NCI-H1417 (cell line): Measurements from ENCODE around the gene MADD.

ENCODE experiments used
- DNase-seq, 3 experiments: peaks; one replicate each; lab custom pipeline; 2025; lab: John Stamatoyannopoulos, UW

The MADD gene

DNA sequence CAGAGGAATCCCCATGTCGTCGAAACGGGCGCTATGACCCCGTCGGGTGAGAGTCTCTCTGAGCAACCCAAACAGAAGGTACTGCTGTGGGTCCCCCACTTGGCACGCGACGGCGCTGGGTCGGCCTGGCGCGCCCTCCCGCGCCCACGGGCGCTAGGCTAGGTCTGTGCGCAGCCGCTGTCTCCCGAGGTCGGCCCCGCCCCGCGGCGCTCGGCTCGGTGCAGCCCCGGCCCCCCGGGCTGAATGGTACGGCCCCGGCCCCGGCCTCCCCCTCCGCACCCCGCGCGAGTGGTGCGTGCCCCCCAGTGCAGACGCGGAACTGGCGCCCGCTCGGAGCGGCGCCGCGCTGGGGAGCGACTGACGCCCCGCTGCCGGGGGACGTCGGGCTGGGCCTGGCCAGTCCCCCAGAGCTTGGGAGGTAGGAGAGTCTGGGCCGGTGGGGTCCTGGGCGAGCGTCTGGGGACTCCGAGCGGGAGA lies at the start of gene MADD:
Gene MADD (plus strand): TSS at position 305 of the 477 bp plus-strand sequence.
- peak; percentile 94 to 95 (median 94) for DNase-seq

DNA sequence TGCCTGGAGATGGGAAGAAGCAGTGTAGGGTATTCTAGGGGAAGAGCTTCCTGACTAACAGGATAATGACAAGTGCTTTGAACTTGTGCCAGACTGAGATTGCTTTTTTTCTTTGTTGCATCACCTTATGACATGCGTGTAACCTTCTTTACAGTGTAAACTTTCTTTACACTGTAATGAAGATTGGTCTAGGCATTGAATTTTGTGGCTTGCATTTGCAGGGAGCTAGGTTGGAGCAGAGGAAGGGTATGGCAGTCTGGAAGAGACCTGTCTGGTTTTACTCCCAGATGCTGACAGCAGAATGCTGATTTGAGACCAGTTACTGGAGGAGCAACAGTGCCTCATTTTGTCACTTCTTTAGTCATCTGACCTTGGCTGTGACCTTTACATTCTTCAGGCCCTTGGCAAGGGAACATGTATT lies 49.5 kb upstream of the MADD start:
- no peak for DNase-seq

DNA sequence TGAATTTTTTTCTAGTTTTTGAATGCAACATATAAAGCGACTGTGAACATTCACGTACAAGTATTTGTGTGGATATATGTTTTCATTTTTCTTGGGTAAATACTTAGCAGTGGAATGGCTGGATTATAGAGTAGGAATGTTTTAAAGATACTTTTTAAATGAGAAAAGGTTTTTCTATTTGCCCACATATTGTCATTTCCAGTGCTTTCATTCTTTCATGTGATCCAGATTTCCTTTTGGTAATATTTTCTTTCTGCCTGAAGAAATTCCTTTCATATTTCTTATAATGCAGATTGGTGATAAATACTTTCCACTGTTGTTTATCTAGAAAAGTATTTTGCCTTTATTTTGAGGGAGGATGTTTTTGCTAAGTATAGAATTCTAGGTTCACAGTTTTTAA lies 47.2 kb upstream of the MADD start:
- no peak for DNase-seq

DNA sequence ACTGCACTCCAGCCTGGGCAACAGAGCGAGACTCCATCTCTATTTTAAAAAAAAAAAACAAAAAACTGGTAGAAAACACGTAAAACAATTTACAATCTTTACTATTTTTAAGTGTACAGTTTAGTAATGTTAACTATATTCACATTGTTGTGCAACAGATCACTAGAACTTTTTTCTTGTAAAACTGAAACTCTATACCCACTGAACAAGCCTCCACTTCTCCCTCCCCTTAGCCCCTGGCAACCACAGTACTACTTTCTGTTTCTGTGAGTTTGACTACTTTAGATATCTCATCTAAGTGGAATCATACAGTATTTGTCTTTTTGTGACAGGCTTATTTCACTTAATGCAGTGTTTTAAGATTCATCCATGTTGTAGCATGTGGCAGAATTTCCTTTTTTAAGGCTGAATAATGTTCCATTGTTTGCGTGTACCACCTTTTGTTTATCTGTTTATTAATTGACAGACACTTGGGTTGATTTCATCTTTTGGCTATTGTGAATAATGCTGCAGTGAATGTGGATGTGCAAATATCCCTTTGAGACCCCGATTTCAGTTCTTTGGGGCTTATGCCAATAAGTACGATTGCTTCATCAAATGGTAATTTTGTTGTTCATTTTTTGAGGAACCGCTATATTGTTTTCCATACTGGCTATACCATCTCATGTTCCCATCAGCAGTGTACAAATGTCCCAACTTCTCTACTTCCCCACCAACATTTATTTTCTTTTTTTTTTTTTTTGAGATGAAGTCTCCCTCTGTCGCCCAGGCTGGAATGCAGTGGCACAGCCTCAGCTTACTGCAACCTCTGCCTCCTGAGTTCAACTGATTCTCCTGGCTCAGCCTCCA lies 44.2 kb upstream of the MADD start:
- DNase-seq: no peak

DNA sequence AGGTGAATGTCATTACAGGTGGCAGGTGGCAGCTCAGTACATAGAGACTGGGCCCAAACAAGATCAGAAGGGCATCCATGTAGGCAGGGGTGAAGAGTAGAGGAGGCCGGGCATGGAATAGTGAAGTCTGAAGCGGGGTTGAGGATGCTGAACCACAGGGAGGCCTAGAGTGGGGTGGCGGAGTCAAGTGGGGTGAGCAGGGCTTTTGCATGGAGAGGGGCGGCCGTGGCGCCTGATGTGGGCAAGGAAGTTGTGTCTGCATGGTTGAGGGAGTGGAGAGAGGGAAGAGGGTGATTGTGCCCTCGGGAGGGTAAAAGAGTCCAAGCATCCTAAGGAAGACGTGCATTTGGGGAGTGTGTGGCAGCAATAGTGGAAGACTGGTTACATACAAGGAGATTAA lies 40.8 kb upstream of the MADD start:
- no peak for DNase-seq

DNA sequence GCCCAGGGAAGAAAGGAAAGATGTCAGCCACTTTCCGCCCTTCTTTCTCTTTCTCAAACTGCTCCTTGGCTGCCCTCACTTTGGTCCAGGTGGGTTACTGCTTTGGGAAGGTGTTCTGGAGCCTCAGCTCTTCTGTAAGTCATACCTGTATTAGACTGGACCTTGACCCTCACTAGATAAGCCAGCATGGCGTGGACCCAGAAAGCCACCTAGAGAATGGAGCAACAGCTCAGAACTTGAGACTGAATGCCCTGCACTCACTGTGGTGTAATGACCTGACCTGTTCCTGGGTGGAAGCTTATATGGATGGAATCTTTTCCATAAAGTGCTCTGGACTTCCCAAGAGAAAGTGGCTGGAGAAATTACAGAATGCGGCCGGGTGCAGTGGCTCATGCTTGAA lies 36.9 kb upstream of the MADD start:
- no peak for DNase-seq

DNA sequence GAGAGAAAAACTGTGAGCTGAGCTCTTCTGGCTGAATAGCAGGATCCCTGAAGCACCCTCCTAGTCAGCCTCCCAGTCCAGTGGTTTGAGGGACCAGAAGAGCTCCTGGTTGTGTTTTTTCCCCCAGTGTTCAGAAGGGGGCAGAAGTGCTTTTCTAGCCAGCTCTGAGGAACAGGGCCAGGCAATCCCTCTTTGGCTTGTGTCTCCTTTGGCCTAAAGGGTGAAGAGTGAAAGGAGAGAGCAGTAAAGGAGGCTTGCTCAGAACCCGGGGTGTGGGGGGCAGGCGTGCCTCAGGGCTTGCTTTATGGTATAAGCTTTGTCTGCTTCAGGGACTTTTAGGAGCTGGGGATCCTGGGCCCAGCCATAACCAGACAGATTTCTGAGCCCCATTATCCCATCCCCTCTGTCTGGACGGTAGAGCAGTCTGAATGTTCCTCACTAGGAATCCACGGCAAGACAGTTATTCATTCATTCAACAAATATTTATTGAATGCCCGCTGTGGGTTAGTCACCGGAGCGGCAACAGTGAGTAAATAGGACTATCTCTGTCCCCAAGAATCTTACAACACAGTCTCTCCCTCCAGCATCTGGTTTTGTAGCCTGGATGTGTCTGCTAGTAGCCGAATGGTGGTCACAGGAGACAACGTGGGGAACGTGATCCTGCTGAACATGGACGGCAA lies 35.8 kb upstream of the MADD start:
- DNase-seq: no peak

DNA sequence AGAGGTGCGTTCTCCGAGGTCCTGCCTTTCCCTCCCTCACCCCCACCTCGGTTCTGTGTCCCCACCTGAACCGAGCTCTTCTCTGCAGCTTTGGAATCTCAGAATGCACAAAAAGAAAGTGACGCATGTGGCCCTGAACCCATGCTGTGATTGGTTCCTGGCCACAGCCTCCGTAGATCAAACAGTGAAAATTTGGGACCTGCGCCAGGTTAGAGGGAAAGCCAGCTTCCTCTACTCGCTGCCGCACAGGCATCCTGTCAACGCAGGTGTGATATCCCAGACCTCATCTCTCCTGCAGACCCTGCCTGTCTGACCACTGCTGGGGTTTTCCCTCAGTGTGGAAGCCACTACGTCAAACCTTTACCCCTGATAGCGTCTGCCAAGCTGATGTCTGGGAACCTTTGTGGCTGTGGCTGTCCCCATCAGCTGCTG lies 35.2 kb upstream of the MADD start:
- DNase-seq: no peak

DNA sequence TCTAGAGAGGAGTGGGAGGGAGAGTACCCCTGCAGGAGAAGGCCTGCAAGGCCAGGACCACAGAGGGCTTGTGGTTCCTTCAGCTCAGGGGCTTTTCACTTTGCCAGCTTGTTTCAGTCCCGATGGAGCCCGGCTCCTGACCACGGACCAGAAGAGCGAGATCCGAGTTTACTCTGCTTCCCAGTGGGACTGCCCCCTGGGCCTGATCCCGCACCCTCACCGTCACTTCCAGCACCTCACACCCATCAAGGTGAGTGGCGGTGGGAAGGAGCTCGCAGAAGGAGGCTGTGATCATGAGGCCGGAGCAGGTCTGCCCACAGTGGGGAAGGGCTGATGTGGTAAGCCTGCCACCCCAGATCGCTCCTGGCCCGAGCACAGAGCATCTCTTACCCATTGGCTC lies 34.8 kb upstream of the MADD start:
- no peak for DNase-seq

DNA sequence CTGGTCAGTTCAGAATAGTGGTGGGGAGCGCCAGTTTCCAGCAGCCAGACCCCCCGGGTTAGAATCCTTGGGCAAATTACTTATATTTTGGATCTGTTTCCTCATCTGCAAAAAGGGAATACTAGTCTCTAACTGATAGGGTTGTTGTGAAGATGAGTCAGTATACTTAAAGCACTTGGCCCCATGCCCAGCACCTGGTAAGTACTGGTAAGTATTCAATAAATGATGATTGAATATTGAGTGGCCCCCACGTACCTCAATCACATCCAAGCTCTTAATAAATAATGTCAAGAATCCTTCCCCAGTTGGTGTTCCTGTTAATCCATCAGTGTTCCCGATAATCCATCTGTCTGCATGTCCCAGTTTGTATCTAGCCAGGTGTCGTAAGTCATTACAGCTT lies 33.5 kb upstream of the MADD start:
- no peak for DNase-seq

DNA sequence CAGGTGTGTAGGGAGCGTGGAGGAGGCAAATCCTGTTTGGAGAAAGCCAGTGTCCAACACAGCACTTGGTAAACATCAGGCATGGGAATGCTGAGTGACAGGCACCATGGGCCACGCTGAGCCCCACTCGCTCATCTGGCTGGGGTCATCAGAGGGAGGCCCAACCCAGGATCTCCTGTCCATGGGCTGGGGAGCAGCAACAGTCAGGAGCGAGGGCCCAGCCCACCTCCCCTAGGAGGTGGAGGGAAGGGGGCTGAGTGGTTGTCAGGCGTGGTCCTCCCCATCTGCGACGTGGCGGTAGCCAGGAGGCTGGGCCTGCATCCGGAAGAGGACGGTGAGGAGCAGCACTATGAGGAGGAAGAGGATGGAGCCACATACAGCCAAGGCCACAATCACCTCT lies 30.1 kb upstream of the MADD start:
- DNase-seq: no peak

DNA sequence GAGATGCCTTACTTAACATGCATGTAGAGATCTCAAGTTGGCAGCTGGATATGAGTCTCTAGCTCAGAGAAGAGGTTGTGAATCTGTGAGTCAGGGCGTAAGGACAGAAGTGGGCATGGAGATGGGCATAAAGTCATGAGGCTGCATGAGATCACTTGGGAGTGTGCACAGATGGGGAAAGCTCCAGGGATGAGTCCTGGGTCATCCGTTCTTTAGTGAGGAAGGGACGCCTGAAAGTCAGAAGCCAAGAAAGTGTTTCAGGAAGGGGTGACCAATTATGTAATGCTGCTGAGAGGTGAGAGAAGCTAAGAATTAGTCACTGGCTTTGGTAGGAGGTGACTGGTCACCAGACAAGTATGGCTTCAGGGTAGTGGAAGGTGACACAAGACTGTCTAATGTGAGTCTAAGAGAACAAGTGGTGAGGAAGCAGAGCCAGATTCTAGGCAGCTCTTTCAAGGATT lies 28.1 kb upstream of the MADD start:
- no peak for DNase-seq

DNA sequence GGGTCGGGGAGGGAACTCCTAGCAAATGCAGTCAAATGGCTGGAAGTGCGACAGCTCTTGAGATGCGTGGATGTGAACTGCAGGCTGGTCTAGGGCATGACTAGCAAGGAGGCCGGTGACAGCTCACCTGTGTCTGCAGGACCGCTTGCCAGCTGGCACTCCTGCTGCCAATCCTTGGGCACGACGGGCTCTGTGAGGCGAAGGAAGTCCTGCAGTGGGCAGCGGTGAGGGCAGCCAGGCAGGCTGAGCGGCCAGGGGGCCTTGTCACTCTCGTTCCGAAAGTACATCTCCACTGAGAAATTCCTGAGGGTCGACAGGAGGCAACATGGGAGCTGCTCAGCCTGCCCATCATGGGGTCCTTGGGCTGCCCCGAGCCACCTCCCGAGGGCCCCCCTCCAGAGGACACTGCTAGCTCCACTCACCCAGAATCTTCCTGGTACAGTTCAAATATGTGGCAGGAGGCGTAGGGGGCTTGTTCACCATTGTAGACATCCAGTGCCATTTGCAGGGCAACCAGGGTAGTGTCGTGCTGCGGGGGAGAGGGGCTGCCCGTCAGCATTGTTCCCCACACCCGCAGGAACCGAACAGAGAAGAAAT lies 27.2 kb upstream of the MADD start:
- no peak for DNase-seq

DNA sequence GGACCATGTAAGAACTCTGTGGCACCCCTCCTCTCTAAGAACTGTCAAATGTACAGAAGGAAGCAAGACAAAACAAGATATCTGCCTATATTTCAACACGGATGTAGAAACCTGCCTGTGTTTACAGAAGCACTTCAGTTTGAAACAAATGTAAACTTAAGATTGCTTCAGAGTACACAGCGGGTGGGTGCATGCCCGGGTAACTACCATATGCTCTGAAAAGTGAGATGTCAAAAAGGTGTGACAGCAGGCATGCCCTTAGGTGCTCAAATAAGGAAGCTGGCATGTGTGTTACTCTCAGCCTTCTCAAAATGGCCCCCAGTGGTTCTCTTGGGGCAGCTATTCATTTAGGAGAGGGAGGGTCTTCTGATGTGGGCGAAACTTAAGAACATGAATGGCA lies 26.5 kb upstream of the MADD start:
- DNase-seq: no peak

DNA sequence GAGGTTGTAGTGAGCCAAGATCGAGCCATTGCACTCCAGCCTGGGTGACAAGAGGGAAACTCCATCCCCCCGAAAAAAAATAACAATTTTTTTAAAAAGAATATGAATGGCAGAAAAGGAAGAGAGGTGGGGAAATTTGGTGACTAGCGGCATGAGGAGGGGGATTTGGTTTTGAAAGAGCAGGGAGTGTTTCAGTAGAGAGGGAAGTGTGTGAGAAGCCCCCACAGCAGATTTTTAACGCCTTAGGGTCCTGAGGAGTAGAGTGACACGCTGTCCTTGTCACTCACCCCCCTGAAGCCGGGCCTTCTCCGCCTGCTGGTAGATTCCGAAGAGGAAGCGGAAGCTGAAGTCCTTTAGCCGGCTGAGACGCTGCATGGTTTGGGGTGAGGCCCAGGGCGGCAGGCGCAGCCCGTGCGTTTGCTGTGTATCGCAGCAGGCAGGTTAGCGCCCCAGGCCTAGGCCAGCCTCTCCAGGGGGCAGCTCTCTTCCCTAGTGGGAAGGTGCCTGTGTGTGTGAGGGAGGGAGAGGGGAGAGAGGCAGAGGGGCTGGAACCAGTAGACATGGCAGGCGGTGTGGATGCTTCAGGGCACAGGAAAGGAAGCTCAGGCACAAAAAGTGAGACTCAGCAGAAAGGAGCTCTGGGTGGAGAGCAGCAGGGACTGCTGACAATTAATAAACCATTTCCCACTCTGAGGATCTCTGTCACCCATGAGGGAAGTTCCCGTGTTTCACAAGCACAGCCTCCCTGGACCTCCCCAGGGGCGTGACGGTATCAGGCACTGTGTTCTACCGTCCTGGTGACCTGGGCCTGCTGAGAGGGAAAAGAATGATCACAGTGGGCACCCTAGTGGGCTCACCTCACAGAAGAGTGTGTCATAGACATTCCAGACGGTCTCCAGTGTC lies 25.2 kb upstream of the MADD start:
- DNase-seq: no peak

DNA sequence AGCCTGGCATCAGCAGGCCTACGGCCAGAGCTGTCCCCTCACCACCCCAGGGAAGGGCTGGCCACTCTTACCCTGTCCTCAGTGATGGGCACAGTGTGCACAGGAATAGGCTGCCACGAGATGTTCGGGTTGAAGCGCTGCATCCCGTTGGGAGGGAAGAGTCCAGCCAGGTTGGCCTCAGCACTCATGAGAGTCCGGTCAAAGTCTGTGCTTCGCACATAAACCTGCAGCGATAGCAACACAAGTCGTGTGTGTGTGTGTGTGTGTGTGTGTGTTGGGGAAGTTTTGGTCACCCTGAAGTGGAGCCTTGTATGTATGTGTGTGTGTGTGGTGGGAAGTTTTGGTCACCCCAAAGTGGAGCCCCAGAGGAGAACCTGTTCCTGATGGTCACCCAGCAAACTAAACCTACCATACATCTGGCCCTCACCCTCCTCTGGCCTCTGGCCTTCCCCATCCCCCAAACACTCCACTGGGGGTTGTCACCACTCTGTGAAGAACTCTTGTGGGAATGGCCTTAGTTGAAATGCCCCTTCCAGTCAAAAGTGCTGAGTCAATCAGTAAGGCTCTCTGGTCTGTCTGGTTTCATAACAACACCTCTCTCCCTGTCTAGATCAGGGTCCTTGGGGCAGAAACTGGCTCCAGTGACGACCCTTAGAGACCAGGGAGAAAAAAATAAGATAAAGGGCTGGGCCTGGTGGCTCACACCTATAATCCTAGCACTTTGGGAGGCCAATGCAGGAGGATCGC lies 24.1 kb upstream of the MADD start:
- no peak for DNase-seq

DNA sequence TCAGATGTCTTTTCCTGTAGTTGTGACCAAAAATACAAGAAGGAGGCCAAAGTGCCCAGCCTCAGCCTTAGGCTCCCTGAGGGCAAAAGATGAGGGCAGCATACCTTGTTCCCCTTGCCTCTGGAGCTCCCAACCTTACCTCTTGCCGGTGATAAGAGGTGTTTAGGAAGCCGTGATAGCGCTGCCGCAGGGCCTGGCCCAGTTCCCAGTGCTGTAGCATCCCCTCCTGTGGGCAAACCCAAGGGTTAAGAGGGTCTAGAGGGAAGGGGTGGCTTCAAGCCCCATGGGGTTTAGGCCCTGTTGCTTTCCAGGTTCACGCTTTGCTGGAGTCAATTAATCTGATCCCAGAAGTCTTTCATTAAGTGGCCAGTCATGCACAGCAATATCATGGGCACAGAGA lies 22.4 kb upstream of the MADD start:
- DNase-seq: no peak

DNA sequence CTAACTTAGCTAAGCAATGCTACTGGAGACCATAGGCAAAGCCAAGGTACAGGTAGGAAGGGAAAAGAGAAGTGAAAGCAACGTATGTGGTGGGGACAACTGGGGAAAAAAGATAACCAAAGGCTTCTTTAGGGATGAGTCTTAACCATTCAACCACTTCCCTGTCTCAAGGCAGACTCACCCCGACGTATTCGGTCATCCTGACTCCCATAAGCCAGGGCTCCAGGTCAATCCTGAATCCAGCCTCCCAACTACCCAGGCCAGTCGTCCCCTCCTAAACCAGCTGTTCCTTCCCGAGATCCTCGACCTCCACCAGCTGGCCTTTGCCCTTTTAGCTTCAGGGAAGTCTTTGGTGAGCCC lies 21.6 kb upstream of the MADD start:
- peak in 1 of 3 experiments; percentile 67 for DNase-seq

DNA sequence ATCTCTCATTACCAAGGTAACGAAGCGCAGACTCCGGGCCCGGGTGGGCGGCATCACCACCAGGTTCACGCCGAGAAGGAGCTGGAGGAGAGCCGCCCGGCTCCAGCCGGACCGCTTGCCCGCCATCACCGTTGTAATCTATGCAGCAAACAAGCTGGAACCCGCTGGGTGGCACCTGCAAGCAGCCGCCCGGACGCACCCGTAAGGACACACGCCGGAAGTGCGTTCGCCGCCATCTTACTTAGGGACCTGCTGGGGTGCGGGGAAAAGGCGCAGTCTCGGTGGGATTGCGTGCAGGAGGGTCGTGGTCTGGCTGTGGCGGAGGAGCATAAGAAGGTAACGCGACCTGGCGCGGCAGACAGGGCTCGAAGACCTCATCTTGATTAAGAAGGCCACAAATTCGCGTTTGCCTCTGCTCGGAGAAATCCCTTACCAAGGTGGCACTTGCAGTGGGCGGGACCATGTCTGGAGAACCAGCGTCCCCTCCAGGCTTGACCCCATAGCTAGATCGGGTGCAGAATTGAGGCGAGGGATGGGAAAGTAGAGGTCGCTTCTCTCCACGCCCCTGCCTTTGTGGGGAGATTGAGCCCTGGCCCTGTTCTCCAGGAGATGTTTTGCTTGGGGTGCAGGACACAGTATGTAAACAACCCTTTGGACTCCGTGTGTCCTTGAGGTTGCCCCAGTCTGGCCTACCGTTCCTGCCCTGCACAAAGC lies 21.1 kb upstream of the MADD start, which contains the start of gene ACP2:
Gene ACP2 (minus strand): TSS at position 151 of the 714 bp plus-strand sequence. CDS start 25 bp downstream, at position 126.
- peak; percentile 88 to 93 (median 90) for DNase-seq

DNA sequence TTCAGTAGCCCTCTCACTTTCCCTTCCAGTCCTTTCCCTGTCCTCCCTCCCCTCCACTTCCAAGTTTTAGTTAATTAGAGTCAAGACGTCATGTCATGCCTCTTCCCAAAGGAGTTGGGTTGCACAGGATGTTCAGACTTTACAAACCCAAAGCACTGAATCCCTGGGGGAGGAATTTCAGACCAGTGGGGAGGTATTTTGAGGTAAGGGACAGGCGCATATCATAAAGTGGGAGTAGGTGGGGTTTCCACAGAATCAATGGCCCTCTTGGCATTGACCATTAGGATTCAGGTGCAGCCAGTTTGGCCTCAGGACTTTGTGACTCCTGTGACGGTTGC lies 20.6 kb upstream of the MADD start:
- DNase-seq: no peak
